GM19043 (cell line): Measurements from ENCODE around the gene KLRF2.

Source experiments
- ATAC-seq: cut with Tn5 transposase; IDR thresholded peaks from one replicate; pipeline ENCODE4 v1.9.1; 2021; ENCODE audit warnings: low read depth; ENCODE audit not compliant: unreplicated experiment

Gene KLRF2

GRCh38 chr12:9933958-9934357 lies 52.7 kb downstream of the KLRF2 start:
- no peak for ATAC-seq

GRCh38 chr12:9935026-9935425 lies 53.7 kb downstream of the KLRF2 start:
- no peak for ATAC-seq

DNA sequence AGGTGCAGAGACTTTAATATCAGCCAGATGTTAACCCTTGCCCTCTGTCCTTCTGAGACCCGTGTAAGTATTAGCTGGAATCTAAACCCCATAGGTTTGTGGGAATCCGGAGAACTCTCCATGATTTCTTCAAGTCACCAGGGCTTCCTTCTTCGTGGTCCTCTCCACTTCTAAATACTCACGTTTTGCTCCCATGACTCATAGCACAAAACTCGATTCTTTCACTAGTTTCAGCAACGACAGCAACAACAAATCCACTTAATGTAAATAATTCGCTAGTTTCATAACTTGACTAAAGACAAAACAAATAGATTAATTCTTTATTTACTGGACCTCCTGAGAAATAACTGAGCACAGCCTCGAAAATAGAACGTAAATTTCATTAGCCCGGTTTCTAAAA lies 55.3 kb downstream of the KLRF2 start:
- no peak for ATAC-seq

DNA sequence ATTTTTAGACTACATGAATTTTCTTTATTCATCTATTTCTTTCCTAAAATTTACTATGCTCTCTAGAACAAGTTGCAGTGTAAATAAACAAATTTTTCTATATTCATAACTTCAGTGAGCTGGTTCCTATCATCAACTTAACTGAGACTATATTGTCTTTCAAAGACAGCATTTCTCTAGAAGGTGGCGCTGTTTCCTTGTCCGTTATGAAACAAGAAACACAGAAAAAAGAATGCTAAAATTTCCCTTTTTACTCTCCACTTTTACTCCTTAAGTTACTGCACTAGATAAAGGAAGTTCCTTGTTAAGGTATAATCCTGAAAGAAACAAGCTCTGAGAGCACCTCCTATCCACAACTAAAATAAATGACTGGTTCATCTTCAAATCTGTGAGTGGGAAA lies 59.1 kb downstream of the KLRF2 start:
- no peak for ATAC-seq

DNA sequence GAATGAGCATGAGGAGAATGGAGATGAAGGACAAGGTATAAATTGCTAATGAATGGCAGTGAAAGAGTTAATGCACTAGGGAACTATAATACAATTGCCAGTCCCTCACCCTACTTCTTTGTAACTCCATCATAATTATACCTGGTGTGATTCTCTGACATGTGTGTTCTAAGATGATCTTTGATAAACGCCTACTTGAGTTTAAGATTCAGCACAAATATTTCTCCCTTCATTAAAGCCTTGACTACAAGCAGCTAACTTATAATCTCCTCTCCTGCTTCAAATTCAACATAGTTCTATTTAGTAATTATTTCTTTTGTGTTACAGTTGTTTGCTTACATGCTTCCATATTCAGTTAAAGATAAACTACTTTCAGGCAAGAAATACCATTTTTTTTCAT lies 60.5 kb downstream of the KLRF2 start:
- ATAC-seq: no peak

DNA sequence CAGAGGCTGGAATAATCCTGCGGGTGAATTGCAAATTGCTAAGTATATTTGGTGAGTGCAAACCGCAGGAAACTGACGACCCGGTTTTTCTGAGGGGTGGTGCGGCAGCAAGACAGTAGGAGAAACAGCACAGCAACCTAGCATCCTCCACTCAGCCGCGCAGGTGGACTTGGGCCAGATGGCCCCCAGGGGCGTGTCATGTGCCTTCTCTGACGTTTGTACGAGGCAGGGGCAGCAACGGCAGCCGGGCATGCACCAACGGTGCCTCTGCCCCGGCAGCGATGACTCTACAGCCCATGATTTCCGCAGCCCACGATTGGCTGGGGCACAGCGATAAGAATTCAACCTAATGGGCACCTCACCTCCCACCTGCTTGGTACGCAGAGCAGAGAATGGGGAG lies 62.0 kb downstream of the KLRF2 start:
- ATAC-seq: no peak

- ATAC-seq: no peak
Observed at GRCh38 chr12:9944391-9944790, 63.1 kb downstream of the KLRF2 start.
